ENCODE data around the gene PCBD1.

Gene PCBD1

GRCh38 chr10:70917226-70917625, 28.9 kb upstream of the PCBD1 start:
- no peak for DNase-seq

GRCh38 chr10:70916241-70916640, 27.9 kb upstream of the PCBD1 start:
- DNase-seq = no peak

GRCh38 chr10:70915806-70916205, 27.4 kb upstream of the PCBD1 start:
- DNase-seq = no peak

- no peak for DNase-seq
Observed at GRCh38 chr10:70915206-70915605, 26.8 kb upstream of the PCBD1 start.

- DNase-seq = no peak
Observed at GRCh38 chr10:70914316-70914864, 26.0 kb upstream of the PCBD1 start.

GRCh38 chr10:70913893-70914240, 25.5 kb upstream of the PCBD1 start:
- no peak for DNase-seq

GRCh38 chr10:70913191-70913892, 25.0 kb upstream of the PCBD1 start:
- no peak for DNase-seq

- DNase-seq = no peak
Observed at GRCh38 chr10:70912556-70912955, 24.2 kb upstream of the PCBD1 start.

GRCh38 chr10:70911386-70911785, 23.0 kb upstream of the PCBD1 start:
- no peak for DNase-seq

GRCh38 chr10:70910486-70911341, 22.3 kb upstream of the PCBD1 start:
- no peak for DNase-seq

- no peak for DNase-seq
Observed at GRCh38 chr10:70909326-70909935, 21.1 kb upstream of the PCBD1 start.

GRCh38 chr10:70908406-70909296, 20.3 kb upstream of the PCBD1 start:
- no peak for DNase-seq

- DNase-seq = no peak
Observed at GRCh38 chr10:70907637-70908405, 19.5 kb upstream of the PCBD1 start.

- no peak for DNase-seq
Observed at GRCh38 chr10:70906953-70907636, 18.7 kb upstream of the PCBD1 start.

- DNase-seq = no peak
Observed at GRCh38 chr10:70906031-70906783, 17.8 kb upstream of the PCBD1 start.

- no peak for DNase-seq
Observed at GRCh38 chr10:70905071-70906021, 17.0 kb upstream of the PCBD1 start.

- peak; percentile 18 for DNase-seq
Observed at GRCh38 chr10:70903262-70903921, 15.0 kb upstream of the PCBD1 start.

GRCh38 chr10:70902661-70903261, 14.4 kb upstream of the PCBD1 start:
- no peak for DNase-seq
